HS-27A (cell line): Measurements from ENCODE around the gene MT1HL1.
"Not testable (repeated sequence)": the region's sequence is repeated elsewhere in the genome, so short reads cannot be mapped to it uniquely, and the experiment has no call there.

ENCODE experiments used
- DNase-seq: peaks from one replicate; pipeline ENCODE4 v3.0.0-alpha.2; 2012; ENCODE audit warnings: low read depth, missing footprints

MT1HL1 gene

DNA sequence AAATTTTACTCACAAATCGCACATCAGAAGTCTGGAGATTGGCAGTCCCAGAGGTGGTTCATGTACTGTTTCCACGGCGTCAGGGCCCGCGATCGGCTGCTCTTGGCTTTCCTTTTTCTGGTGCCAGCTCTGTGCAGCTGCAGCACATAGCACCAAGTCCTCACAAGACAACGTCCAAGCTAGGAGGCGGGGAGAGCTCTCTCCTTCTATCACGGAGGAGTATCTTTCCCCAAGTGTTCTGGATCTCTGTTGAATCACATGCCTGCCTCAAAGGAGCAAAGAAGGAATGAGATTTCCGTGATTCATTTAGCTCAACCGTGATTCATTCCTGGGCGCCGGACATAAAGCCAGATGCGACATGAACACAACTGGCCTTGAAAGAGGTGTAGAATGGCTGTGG lies 25.5 kb downstream of the MT1HL1 start:
- no peak for DNase-seq

DNA sequence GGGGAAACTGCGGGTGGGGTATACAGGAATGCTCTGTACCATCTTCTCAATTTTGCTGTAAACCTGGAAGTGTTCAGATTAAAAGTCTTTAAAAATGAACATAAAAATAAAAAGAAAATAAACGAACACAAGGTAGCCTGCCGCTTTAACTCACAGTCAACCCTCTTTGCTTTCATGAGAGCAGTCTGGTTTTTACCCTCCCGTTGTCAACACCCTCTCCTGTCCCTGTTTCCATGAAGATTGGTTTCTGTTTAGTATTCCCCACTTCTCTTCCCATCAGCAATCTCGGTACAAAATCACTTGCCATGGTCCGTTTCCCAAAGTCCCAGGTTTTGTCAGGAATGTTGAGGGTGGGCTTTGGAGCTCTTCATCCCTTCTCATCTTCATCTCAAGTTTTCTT lies 28.8 kb downstream of the MT1HL1 start:
- no peak for DNase-seq

DNA sequence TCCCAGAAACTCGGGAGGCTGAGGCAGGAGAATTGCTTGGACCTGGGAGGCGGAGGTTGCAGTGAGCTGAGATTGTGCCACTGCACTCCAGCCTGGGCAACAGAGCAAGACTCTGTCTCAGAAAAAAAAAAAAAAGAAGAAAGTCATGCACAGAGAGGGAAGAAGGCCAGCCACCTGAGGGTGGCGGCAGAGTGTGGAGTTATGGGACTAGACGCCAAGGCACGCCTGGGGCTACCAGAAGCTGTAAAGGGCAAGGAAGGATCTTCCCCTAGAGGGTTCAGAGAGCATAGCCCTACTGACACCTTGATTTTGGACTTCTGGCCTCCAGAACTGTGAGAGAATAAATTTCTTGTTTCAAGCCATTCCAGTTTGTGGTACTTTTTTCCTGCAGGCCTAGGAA lies 30.2 kb downstream of the MT1HL1 start:
- not testable (repeated sequence) for DNase-seq

DNA sequence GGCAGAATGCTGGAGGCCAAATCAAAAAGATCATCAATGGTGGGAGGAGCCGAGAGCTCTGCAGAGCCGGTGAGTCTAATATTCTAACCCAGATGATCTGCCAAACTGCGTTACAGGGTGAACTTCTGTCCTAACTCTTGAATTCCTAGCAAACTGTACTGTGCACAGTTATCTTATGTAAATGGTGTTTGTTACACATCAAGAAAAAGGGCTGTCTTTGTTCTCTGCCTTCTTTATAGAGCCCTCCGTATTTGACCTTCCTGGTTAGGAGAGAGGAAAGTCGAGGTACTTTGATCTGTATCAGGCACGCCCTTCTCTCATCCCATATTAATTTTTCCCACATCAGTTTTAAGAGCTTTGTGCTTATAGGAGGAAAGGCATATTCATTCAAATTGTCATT lies 37.6 kb downstream of the MT1HL1 start:
- DNase-seq: no peak

DNA sequence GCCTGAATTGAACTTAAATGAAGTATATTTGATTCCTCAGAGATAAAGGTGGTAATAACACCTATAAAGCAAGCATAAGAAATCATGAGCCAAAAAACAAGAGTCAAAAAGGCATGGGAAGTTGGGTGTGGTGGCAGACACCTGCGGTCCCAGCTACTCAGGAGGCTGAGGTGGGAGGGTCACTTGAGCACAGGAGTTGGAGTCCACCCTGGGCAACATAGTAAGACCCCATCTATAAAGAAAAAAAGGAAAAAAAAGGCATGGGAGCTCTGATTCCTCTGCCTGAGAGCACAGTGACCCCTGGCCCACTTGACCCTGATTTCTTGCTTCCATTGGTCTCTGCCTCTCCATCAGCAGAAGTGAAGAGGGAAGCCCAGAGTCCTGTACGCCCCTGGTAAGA lies 40.3 kb downstream of the MT1HL1 start:
- DNase-seq: no peak

DNA sequence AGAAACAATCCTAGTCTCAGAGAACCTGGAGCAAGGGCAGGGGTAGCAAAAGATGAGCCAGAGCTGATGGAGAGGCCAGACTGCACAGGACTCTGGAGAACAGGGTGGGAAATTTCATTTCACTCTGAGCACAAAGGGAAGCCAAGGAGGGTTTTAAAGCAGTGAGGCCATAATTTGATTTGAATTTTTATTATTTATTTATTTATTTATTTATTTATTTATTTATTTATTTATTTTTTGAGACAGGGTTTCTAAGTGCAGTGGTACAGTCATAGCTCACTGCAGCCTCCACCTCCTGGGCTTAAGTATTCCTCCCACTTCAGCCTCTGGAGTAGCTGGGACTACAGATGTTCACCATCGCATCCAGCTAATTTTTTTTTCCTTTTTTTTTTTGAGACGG lies 45.1 kb downstream of the MT1HL1 start:
- DNase-seq: no peak

DNA sequence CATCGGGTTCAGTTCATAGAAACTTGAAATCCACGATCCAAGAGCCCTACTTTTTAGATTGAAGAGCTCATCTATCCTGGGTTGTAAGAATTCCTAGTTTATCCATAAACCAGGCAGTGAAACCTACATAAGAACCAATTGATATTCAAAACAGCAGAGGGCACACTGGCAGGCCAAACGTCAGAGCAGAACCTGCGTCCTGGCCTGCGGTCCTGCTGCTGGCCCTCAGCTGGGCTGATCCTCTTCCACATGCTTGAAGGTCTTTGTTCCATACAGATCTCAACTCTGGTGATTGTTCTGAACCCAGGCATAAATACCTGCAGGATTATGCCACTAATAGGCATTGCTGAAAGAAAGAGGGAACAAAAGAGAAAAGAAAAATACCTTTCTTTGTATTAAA lies 47.0 kb downstream of the MT1HL1 start:
- no peak for DNase-seq
